ENCODE data around the gene GMDS.

The GMDS gene

DNA sequence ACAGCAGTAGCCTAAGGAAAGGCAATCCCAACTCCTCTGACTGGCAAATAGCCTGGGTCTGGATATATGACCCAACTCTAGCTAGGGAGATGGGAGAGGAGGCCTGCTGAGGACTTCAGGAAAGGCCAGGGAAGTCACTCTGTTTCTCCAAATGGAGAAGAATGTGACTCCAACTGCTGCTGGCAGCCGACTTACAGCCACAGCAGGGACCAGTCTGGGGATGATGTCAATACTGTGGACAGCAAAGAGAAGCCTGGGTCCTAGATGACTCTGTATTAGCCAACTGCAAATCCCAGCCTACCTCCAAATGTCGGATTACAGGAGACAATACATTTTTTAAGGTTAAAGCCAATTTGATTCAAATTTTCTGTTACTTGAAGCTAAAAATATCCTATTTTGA is 403.1 kb downstream of the GMDS start:
- Histone ChIP-seq H4K20me1 (ENCODE audit: insufficient read depth, low read length, poor library complexity, severe bottlenecking) (no peaks in the 10 kb centered on the region), H3F3A (ENCODE audit: low read depth) (no peaks in the 10 kb centered on the region), H3K9ac (ENCODE audit: low read depth, low read length, poor library complexity, severe bottlenecking) (no peak overlapping the region), H3K79me2 (ENCODE audit: insufficient read depth, low read length) (no peaks in the 10 kb centered on the region), H3K27me3 (ENCODE audit: insufficient read depth, low read length, poor library complexity, severe bottlenecking) (no peaks in the 10 kb centered on the region), H3K4me3 (ENCODE audit: low read length, poor library complexity, severe bottlenecking) (no peak overlapping the region), H3K36me3 (ENCODE audit: insufficient read depth, low read length) (no peaks in the 10 kb centered on the region), H3K9me3 (ENCODE audit: insufficient read depth, low read depth, low read length) (no peaks in the 10 kb centered on the region; the same call in 1 of the 2 replicates), H3K4me1 (ENCODE audit: insufficient read depth, low read length, poor library complexity, severe bottlenecking) (peaks cover 8% of the 10 kb centered on the region), H3K9me2 (replicated peaks; ENCODE audit: low read depth, low read length) (no peaks in the 10 kb centered on the region), H3K4me2 (ENCODE audit: low read depth, low read length, poor library complexity, severe bottlenecking) (no peak overlapping the region), H2AFZ (ENCODE audit: low read length) (no peak overlapping the region)
- no peak for TF ChIP-seq EZH2phosphoT487 (IDR thresholded peaks at IDR 0.05; ENCODE audit: borderline replicate concordance)
- TF ChIP-seq, protein P1, sequence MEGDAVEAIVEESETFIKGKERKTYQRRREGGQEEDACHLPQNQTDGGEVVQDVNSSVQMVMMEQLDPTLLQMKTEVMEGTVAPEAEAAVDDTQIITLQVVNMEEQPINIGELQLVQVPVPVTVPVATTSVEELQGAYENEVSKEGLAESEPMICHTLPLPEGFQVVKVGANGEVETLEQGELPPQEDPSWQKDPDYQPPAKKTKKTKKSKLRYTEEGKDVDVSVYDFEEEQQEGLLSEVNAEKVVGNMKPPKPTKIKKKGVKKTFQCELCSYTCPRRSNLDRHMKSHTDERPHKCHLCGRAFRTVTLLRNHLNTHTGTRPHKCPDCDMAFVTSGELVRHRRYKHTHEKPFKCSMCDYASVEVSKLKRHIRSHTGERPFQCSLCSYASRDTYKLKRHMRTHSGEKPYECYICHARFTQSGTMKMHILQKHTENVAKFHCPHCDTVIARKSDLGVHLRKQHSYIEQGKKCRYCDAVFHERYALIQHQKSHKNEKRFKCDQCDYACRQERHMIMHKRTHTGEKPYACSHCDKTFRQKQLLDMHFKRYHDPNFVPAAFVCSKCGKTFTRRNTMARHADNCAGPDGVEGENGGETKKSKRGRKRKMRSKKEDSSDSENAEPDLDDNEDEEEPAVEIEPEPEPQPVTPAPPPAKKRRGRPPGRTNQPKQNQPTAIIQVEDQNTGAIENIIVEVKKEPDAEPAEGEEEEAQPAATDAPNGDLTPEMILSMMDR (conservative IDR thresholded peaks at IDR 0.05; ENCODE audit: low read length), result no peak

DNA sequence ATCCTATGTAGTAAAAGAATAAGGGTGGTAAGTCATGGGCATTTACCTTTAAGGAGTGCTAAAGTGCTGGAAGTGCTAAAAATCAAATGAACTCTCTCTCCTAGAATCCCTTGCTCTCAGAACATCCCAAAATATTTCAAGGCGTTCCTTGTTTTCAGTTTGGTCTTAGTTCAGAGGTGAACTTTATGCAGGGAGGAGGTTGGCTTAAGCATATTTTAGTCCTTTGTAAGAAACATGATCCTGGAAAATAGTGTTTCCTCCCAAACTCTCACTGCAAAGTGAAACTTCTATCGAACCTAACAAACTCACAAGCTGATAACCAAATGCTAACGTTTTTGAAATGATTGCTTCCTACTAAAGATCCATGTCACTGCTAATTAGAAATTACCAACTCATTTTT is 404.3 kb downstream of the GMDS start:
- H3K4me2 ChIP-seq (ENCODE audit: low read depth, low read length, poor library complexity, severe bottlenecking), result no peak overlapping the region
- no peaks in the 10 kb centered on the region for H3F3A ChIP-seq (ENCODE audit: low read depth)
- H3K4me1 ChIP-seq (ENCODE audit: insufficient read depth, low read length, poor library complexity, severe bottlenecking), result peaks cover 9% of the 10 kb centered on the region
- no peaks in the 10 kb centered on the region for H3K36me3 ChIP-seq (ENCODE audit: insufficient read depth, low read length)
- H4K20me1 ChIP-seq (ENCODE audit: insufficient read depth, low read length, poor library complexity, severe bottlenecking), result no peaks in the 10 kb centered on the region
- TF ChIP-seq, protein P1 (conservative IDR thresholded peaks at IDR 0.05; ENCODE audit: low read length), result no peak
- no peak for TF ChIP-seq EZH2phosphoT487 (IDR thresholded peaks at IDR 0.05; ENCODE audit: borderline replicate concordance)
- H3K9ac ChIP-seq (ENCODE audit: low read depth, low read length, poor library complexity, severe bottlenecking), result no peak overlapping the region
- no peaks in the 10 kb centered on the region for H3K79me2 ChIP-seq (ENCODE audit: insufficient read depth, low read length)
- H3K9me2 ChIP-seq (replicated peaks; ENCODE audit: low read depth, low read length), result no peaks in the 10 kb centered on the region
- no peaks in the 10 kb centered on the region; the same call in 1 of the 2 replicates for H3K9me3 ChIP-seq (ENCODE audit: insufficient read depth, low read depth, low read length)
- H3K4me3 ChIP-seq (ENCODE audit: low read length, poor library complexity, severe bottlenecking), result no peak overlapping the region
- H3K27me3 ChIP-seq (ENCODE audit: insufficient read depth, low read length, poor library complexity, severe bottlenecking), result no peaks in the 10 kb centered on the region
- no peak overlapping the region for H2AFZ ChIP-seq (ENCODE audit: low read length)

DNA sequence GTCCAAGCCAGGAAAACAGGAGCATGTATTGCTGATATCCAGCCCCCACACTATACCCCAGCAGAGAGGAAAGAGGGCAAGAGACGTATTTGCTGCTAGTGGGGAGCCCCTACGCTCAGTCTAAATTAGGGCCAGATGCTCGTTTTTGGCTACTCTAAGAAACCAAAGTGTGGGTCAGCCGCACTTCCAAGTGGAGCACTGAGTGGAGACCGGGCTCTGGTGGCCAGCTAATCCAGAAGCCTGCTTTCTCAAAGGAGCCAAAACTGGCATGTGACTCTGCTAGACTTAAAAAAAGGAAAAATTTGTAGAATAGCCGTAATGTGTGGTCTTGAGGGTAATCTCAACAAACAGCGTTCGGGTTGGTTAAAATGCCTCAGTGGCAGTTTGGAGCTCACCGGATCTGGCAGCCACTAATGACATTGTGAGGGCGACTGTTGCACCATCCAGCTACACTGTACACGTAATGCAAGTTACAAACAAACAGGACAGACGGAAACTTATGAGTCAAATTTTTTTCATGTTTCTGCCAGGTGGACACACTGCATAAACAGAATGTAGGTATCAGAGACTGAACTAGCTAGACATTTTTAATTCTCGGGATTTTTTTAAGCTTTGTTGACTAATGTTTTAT is 404.8 kb downstream of the GMDS start:
- H3K4me3 ChIP-seq (ENCODE audit: low read length, poor library complexity, severe bottlenecking), result no peak overlapping the region
- no peaks in the 10 kb centered on the region for H3K79me2 ChIP-seq (ENCODE audit: insufficient read depth, low read length)
- H4K20me1 ChIP-seq (ENCODE audit: insufficient read depth, low read length, poor library complexity, severe bottlenecking), result no peaks in the 10 kb centered on the region
- TF ChIP-seq EZH2phosphoT487 (IDR thresholded peaks at IDR 0.05; ENCODE audit: borderline replicate concordance), result no peak
- TF ChIP-seq, protein P1 (conservative IDR thresholded peaks at IDR 0.05; ENCODE audit: low read length), result no peak
- no peaks in the 10 kb centered on the region for H3K9me2 ChIP-seq (replicated peaks; ENCODE audit: low read depth, low read length)
- no peaks in the 10 kb centered on the region for H3K36me3 ChIP-seq (ENCODE audit: insufficient read depth, low read length)
- no peak overlapping the region for H2AFZ ChIP-seq (ENCODE audit: low read length)
- no peaks in the 10 kb centered on the region; the same call in 1 of the 2 replicates for H3K9me3 ChIP-seq (ENCODE audit: insufficient read depth, low read depth, low read length)
- H3K9ac ChIP-seq (ENCODE audit: low read depth, low read length, poor library complexity, severe bottlenecking), result no peak overlapping the region
- H3K27me3 ChIP-seq (ENCODE audit: insufficient read depth, low read length, poor library complexity, severe bottlenecking), result no peaks in the 10 kb centered on the region
- peaks cover 9% of the 10 kb centered on the region for H3K4me1 ChIP-seq (ENCODE audit: insufficient read depth, low read length, poor library complexity, severe bottlenecking)
- H3F3A ChIP-seq (ENCODE audit: low read depth), result no peaks in the 10 kb centered on the region
- no peak overlapping the region for H3K4me2 ChIP-seq (ENCODE audit: low read depth, low read length, poor library complexity, severe bottlenecking)

Data from Loucy (cell line).